Epithelial cell of esophagus (primary cell): ENCODE results near the gene RIMOC1.

ENCODE experiments used
- DNase-seq: peaks from one replicate; pipeline ENCODE4 v3.0.0; 2010; ENCODE audit warnings: low read depth
- H3K4me3 ChIP-seq: 2 replicates; pipeline ENCODE4 v1.5.1; 2011; ENCODE audit warnings: mild to moderate bottlenecking, low read length, control low read depth
- TF ChIP-seq, protein P1 (sequence below): IDR thresholded peaks from 2 replicates; pipeline ENCODE4 v1.5.1; 2011; ENCODE audit warnings: low read depth, mild to moderate bottlenecking, low read length, control low read depth, inconsistent platforms; ENCODE audit not compliant: insufficient read depth; ENCODE audit errors: missing control alignments

Gene RIMOC1

DNA sequence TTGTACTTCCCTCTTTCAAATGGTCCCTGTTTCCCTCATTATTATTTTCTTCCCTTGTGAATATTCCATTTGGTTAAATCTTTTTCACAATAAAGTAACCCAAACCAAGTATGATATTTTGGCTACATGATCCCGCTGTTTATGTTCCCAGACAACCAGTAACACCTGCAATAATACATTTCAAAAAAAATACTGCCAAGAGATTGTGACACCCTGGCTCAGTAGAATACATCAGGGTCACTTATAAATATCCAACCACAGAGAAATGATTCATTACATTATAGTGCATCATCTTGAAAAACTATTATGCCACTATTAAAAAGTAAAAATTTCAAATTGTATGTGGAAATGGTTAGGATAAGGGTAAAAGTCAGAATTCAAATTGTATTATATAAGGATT, 26.7 kb upstream of the RIMOC1 start:
- no peak overlapping the region for H3K4me3 ChIP-seq
- DNase-seq: no peak
- TF ChIP-seq, protein P1, sequence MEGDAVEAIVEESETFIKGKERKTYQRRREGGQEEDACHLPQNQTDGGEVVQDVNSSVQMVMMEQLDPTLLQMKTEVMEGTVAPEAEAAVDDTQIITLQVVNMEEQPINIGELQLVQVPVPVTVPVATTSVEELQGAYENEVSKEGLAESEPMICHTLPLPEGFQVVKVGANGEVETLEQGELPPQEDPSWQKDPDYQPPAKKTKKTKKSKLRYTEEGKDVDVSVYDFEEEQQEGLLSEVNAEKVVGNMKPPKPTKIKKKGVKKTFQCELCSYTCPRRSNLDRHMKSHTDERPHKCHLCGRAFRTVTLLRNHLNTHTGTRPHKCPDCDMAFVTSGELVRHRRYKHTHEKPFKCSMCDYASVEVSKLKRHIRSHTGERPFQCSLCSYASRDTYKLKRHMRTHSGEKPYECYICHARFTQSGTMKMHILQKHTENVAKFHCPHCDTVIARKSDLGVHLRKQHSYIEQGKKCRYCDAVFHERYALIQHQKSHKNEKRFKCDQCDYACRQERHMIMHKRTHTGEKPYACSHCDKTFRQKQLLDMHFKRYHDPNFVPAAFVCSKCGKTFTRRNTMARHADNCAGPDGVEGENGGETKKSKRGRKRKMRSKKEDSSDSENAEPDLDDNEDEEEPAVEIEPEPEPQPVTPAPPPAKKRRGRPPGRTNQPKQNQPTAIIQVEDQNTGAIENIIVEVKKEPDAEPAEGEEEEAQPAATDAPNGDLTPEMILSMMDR: no peak

DNA sequence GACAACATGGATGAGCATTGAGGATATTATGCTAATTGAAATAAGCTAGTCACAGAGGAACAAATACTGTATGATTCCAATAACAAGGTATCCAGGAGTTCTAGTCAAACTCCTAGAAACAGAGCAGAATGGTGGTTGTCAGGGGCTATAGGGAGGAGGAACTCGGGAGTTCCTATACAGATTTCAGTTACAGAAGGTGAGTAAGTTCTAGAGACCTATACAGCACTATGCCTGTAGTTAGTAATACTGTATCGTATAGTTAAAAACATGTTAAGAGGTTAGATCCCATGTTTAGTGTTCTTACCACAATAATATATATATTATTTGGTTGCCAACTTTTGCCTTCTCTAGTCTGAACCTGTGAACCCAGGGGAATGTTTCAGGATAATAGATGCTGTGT, 26.0 kb upstream of the RIMOC1 start:
- TF ChIP-seq, protein P1: no peak
- no peak overlapping the region for H3K4me3 ChIP-seq
- no peak for DNase-seq

DNA sequence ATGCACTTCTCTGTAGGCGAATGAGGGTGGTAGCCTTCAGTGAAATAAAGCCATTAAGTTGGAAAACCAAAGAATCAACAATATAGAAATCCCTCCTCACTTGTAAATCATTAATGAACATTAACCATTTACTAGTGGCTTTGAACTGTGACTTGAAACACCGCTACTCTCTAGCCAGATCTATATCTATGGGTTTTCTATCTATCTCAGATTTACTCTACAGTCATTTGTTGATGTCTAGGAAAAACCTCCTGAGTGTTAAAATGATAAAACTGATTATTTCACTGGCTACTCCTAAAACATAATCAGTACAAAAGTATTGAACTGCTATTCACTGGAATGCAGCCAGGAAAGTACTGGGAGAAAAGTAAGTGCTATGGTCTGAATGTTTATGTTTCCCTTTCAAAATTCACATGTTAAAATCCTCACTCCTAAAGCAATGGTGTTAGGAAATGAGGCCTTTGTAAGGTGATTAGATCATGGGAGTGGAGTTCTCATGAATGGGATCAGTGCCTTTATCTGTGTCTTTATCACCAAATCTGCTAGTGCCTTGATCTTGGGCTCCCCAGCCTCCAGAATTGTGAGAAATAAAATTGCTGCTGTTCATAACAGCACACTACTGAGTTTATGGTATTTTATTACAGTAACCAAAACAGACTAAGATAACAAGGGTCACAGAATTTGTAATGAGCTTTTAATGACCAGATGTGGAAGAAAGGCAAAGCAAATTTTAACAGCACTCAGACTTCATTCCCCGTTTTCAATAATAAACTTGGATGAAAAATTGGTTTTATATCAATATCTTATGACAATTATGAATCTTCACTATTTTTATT, 25.3 kb upstream of the RIMOC1 start:
- DNase-seq: no peak
- H3K4me3 ChIP-seq: no peak overlapping the region
- TF ChIP-seq, protein P1: no peak

DNA sequence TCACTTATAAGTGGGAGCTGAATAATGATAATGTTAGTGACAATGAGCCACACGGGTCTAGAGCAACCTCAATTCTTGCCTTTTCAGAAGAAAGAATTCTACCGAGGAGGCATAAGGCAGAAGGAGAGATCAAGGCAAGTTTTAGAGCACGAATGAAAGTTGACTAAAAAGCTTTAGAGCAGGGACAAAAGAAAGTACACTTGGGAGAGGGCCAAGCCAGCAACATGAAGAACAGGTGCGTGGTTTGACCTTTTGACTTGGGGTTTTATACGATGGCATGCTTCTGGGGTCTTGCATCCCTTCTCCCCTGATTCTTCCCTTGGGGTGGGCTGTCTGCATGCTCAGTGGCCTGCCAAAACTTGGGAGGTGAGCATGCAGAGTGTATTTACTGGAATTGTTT, 21.4 kb upstream of the RIMOC1 start:
- TF ChIP-seq, protein P1: no peak
- H3K4me3 ChIP-seq: no peak overlapping the region
- no peak for DNase-seq

DNA sequence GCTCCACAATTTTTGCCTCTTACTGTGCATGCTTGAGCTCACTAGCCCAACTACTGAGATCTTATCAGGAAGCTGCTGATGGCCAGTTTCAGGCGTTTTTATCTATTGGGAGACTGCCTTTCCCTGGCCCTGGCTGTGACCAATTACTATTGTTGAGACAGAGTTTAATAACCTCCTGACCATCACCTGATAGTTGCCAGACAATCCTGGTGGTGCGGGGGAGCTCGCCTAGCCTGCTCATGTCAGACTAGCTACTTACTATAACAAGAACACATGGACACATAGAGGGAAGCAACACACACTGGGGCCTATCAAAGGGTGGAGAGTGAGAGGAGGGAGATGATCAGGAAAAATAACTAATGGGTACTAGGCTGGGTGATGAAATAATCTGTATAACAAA, 20.9 kb upstream of the RIMOC1 start:
- TF ChIP-seq, protein P1: no peak
- H3K4me3 ChIP-seq: no peak overlapping the region
- no peak for DNase-seq

DNA sequence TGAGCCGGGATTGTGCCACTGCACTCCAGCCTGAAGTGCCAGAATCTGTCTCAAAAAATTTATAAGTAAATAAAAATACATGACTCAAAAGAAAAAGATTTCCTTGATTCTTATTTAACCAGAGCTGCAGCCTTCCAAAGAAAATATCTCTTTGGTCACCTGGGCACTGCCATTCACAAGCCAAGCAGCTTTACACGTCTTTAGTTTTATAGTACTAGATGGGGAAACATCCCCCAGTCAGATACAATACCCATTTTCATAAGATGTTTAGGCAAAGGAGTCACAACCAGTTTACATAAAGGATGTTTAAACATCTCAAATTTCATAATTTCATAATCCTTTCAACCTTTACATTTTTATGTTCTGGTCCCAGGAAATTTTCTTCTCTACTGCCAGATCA, 20.2 kb upstream of the RIMOC1 start:
- DNase-seq: no peak
- TF ChIP-seq, protein P1: no peak
- H3K4me3 ChIP-seq: no peak overlapping the region

DNA sequence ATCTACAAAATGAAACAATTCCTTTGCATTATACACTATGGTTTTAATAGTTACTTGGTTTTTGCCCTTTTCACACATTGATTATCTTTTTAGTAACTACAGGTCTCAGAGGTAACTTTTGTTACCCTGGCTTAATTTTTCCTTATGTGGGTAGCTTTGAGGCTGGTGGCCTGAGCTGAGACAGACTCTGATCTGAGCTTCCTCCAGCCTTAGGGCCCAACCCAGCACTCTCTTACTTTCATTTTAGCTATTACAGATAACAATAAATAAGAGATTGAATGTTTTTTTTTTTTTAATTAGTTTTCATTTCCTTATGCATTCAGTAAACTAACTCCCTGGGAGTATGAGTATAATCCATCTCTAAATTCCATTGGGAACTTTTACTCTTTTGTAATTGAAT, 18.9 kb upstream of the RIMOC1 start:
- H3K4me3 ChIP-seq: no peak overlapping the region
- TF ChIP-seq, protein P1: no peak
- DNase-seq: no peak
